ENCODE data around the gene LENG9.

Gene LENG9

GRCh38 chr19:54458648-54459281 is 4.8 kb downstream of the LENG9 start:
- Histone ChIP-seq H3K4me1 (ENCODE audit: control insufficient read depth, insufficient read depth, low read length) (peaks cover 31% of the 10 kb centered on the region), H3K9ac (ENCODE audit: low read length in 2 of 2) (no peak overlapping the region), H3K36me3 (ENCODE audit: control insufficient read depth in 2 of 2, insufficient read depth in 2 of 2, low read length in 2 of 2) (peaks cover 42 to 64% of the 10 kb centered on the region in 2 donors), H3K27me3 (ENCODE audit: control insufficient read depth in 1 of 2, insufficient read depth in 2 of 2, low read length in 2 of 2) (no peaks in the 10 kb centered on the region), H3K4me3 (ENCODE audit: low read length in 2 of 2) (no peak overlapping the region), H3K27ac (ENCODE audit: low read length) (no peak overlapping the region), H3K9me3 (ENCODE audit: control insufficient read depth in 2 of 2, low read length in 2 of 2) (no peaks in the 10 kb centered on the region)

- H3K9ac ChIP-seq (ENCODE audit: low read length in 2 of 2) = no peak overlapping the region
- H3K4me1 ChIP-seq (ENCODE audit: control insufficient read depth, insufficient read depth, low read length) = peaks cover 31% of the 10 kb centered on the region
- H3K36me3 ChIP-seq (ENCODE audit: control insufficient read depth in 2 of 2, insufficient read depth in 2 of 2, low read length in 2 of 2) = peaks cover 50 to 72% of the 10 kb centered on the region in 2 donors
- no peaks in the 10 kb centered on the region for H3K9me3 ChIP-seq (ENCODE audit: control insufficient read depth in 2 of 2, low read length in 2 of 2)
- no peaks in the 10 kb centered on the region for H3K27me3 ChIP-seq (ENCODE audit: control insufficient read depth in 1 of 2, insufficient read depth in 2 of 2, low read length in 2 of 2)
- H3K27ac ChIP-seq (ENCODE audit: low read length) = no peak overlapping the region
- H3K4me3 ChIP-seq (ENCODE audit: low read length in 2 of 2) = no peak overlapping the region
Measured at GRCh38 chr19:54457773-54458647, 5.6 kb downstream of the LENG9 start.

- Histone ChIP-seq H3K27ac (ENCODE audit: low read length) (no peak overlapping the region), H3K27me3 (ENCODE audit: control insufficient read depth in 1 of 2, insufficient read depth in 2 of 2, low read length in 2 of 2) (no peaks in the 10 kb centered on the region), H3K4me3 (ENCODE audit: low read length in 2 of 2) (no peak overlapping the region), H3K36me3 (ENCODE audit: control insufficient read depth in 2 of 2, insufficient read depth in 2 of 2, low read length in 2 of 2) (peaks cover 63 to 82% of the 10 kb centered on the region in 2 donors), H3K4me1 (ENCODE audit: control insufficient read depth, insufficient read depth, low read length) (peaks cover 25% of the 10 kb centered on the region), H3K9me3 (ENCODE audit: control insufficient read depth in 2 of 2, low read length in 2 of 2) (no peaks in the 10 kb centered on the region), H3K9ac (ENCODE audit: low read length in 2 of 2) (no peak overlapping the region)
Measured at GRCh38 chr19:54456423-54457373, 6.9 kb downstream of the LENG9 start.

- peaks cover 70 to 84% of the 10 kb centered on the region in 2 donors for H3K36me3 ChIP-seq (ENCODE audit: control insufficient read depth in 2 of 2, insufficient read depth in 2 of 2, low read length in 2 of 2)
- H3K27ac ChIP-seq (ENCODE audit: low read length) = no peak overlapping the region
- H3K4me1 ChIP-seq (ENCODE audit: control insufficient read depth, insufficient read depth, low read length) = peaks cover 28% of the 10 kb centered on the region
- no peak overlapping the region for H3K4me3 ChIP-seq (ENCODE audit: low read length in 2 of 2)
- no peak overlapping the region for H3K9ac ChIP-seq (ENCODE audit: low read length in 2 of 2)
- no peaks in the 10 kb centered on the region for H3K27me3 ChIP-seq (ENCODE audit: control insufficient read depth in 1 of 2, insufficient read depth in 2 of 2, low read length in 2 of 2)
- H3K9me3 ChIP-seq (ENCODE audit: control insufficient read depth in 2 of 2, low read length in 2 of 2) = no peaks in the 10 kb centered on the region
Measured at GRCh38 chr19:54455786-54456422, 7.7 kb downstream of the LENG9 start.

GRCh38 chr19:54454781-54455675 is 8.6 kb downstream of the LENG9 start:
- Histone ChIP-seq H3K4me3 (ENCODE audit: low read length in 2 of 2) (no peak overlapping the region), H3K4me1 (ENCODE audit: control insufficient read depth, insufficient read depth, low read length) (peaks cover 37% of the 10 kb centered on the region), H3K27me3 (ENCODE audit: control insufficient read depth in 1 of 2, insufficient read depth in 2 of 2, low read length in 2 of 2) (no peaks in the 10 kb centered on the region), H3K27ac (ENCODE audit: low read length) (no peak overlapping the region), H3K9ac (ENCODE audit: low read length in 2 of 2) (no peak overlapping the region), H3K36me3 (ENCODE audit: control insufficient read depth in 2 of 2, insufficient read depth in 2 of 2, low read length in 2 of 2) (peaks cover 70 to 82% of the 10 kb centered on the region in 2 donors), H3K9me3 (ENCODE audit: control insufficient read depth in 2 of 2, low read length in 2 of 2) (no peaks in the 10 kb centered on the region)

GRCh38 chr19:54453921-54454780 is 9.4 kb downstream of the LENG9 start:
- Histone ChIP-seq H3K4me1 (ENCODE audit: control insufficient read depth, insufficient read depth, low read length) (peaks cover 35% of the 10 kb centered on the region), H3K27me3 (ENCODE audit: control insufficient read depth in 1 of 2, insufficient read depth in 2 of 2, low read length in 2 of 2) (no peaks in the 10 kb centered on the region), H3K4me3 (ENCODE audit: low read length in 2 of 2) (no peak overlapping the region), H3K36me3 (ENCODE audit: control insufficient read depth in 2 of 2, insufficient read depth in 2 of 2, low read length in 2 of 2) (peaks cover 64 to 75% of the 10 kb centered on the region in 2 donors), H3K27ac (ENCODE audit: low read length) (no peak overlapping the region), H3K9me3 (ENCODE audit: control insufficient read depth in 2 of 2, low read length in 2 of 2) (no peaks in the 10 kb centered on the region), H3K9ac (ENCODE audit: low read length in 2 of 2) (no peak overlapping the region)

GRCh38 chr19:54452626-54453025 is 11.0 kb downstream of the LENG9 start:
- H3K4me3 ChIP-seq (ENCODE audit: low read length in 2 of 2) = no peak overlapping the region
- H3K4me1 ChIP-seq (ENCODE audit: control insufficient read depth, insufficient read depth, low read length) = peaks cover 34% of the 10 kb centered on the region
- peaks cover 48 to 59% of the 10 kb centered on the region in 2 donors for H3K36me3 ChIP-seq (ENCODE audit: control insufficient read depth in 2 of 2, insufficient read depth in 2 of 2, low read length in 2 of 2)
- no peak overlapping the region for H3K27ac ChIP-seq (ENCODE audit: low read length)
- H3K27me3 ChIP-seq (ENCODE audit: control insufficient read depth in 1 of 2, insufficient read depth in 2 of 2, low read length in 2 of 2) = no peaks in the 10 kb centered on the region
- H3K9me3 ChIP-seq (ENCODE audit: control insufficient read depth in 2 of 2, low read length in 2 of 2) = no peaks in the 10 kb centered on the region
- no peak overlapping the region for H3K9ac ChIP-seq (ENCODE audit: low read length in 2 of 2)

- Histone ChIP-seq H3K4me3 (ENCODE audit: low read length in 2 of 2) (no peak overlapping the region), H3K4me1 (ENCODE audit: control insufficient read depth, insufficient read depth, low read length) (peaks cover 36% of the 10 kb centered on the region), H3K9ac (ENCODE audit: low read length in 2 of 2) (no peak overlapping the region), H3K27me3 (ENCODE audit: control insufficient read depth in 1 of 2, insufficient read depth in 2 of 2, low read length in 2 of 2) (no peaks in the 10 kb centered on the region), H3K27ac (ENCODE audit: low read length) (no peak overlapping the region), H3K9me3 (ENCODE audit: control insufficient read depth in 2 of 2, low read length in 2 of 2) (no peaks in the 10 kb centered on the region), H3K36me3 (ENCODE audit: control insufficient read depth in 2 of 2, insufficient read depth in 2 of 2, low read length in 2 of 2) (peaks cover 47 to 55% of the 10 kb centered on the region in 2 donors)
Measured at GRCh38 chr19:54451997-54452396, 11.6 kb downstream of the LENG9 start.

GRCh38 chr19:54451331-54451871 is 12.2 kb downstream of the LENG9 start:
- Histone ChIP-seq H3K4me1 (ENCODE audit: control insufficient read depth, insufficient read depth, low read length) (peaks cover 37% of the 10 kb centered on the region), H3K27ac (ENCODE audit: low read length) (no peak overlapping the region), H3K4me3 (ENCODE audit: low read length in 2 of 2) (peak overlapping the region; percentile 29 to 96), H3K36me3 (ENCODE audit: control insufficient read depth in 2 of 2, insufficient read depth in 2 of 2, low read length in 2 of 2) (peaks cover 47 to 49% of the 10 kb centered on the region in 2 donors), H3K9ac (ENCODE audit: low read length in 2 of 2) (no peak overlapping the region), H3K9me3 (ENCODE audit: control insufficient read depth in 2 of 2, low read length in 2 of 2) (no peaks in the 10 kb centered on the region), H3K27me3 (ENCODE audit: control insufficient read depth in 1 of 2, insufficient read depth in 2 of 2, low read length in 2 of 2) (no peaks in the 10 kb centered on the region)
